Measurements from ENCODE around the gene ALPG.
"Not testable (repeated sequence)": the region's sequence is repeated elsewhere in the genome, so short reads cannot be mapped to it uniquely, and the experiment has no call there.

ALPG gene

DNA sequence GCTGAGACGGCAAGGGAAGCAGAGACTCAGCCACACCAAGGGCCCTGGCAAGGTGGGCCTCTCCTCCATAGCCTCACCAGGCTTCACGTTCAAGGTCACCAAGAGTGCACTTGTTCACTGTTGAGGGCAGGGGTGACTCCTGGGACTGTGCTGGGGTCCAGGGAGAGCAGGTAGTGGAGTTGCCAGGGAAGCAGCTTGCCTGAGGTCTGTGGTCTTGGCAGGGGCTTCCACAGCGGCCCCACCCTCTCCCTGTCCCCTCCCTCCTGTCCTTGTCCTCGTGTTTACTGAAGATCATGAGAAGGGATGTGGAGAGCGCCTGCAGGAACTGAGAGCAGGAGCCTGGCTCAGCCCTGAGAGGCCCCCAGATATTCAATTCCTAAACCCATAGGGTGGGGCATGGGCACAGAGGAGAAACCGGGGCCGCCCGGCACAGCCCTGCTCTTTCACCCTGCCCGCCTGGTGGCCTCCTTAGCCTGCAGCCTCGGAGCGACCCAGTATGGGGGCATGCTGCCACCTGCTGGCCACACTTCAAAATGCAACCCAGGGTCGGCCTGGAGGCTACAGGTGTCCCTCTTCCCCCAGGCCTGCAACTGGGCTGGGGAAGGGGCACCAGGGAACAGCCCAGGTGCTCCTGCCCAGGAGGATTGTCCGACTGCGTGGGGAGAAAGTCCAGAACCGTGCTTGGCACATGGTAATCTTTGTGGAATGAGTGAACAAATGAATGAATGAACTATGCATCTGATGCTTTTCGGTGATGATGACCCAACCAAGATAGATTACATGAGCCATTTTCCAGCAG is 33.8 kb downstream of the ALPG start:
- DNase-seq (ENCODE audit: low read depth in 2 of 2) = peak; percentile 86 to 88

- no peak for DNase-seq (ENCODE audit: low read depth in 2 of 2)
Observed at GRCh38 chr2:232441147-232441651, 34.6 kb downstream of the ALPG start.

GRCh38 chr2:232441922-232442321 is 35.3 kb downstream of the ALPG start:
- DNase-seq (ENCODE audit: low read depth in 2 of 2) = not testable (repeated sequence)

DNA sequence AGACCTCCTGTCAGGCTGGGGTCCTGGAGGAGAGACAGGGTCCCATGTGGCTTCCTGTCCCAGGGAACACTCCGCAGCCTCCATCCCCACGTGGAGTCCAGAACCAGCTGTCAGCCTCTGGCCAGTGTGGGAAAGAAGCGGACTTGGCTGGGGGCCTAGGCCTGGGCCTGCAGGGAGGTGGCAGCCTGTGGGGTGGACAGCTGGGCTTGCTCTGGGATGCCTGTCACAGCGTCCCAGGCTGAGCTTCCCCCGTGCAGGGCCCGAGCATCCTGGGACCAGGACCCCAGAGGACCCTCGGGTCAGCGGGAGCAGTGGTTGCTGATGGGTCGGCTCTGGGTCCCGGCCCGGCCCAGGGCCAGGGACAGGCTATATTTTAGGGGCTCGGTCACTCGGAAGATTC is 35.8 kb downstream of the ALPG start:
- not testable (repeated sequence) for DNase-seq (ENCODE audit: low read depth in 2 of 2)

DNA sequence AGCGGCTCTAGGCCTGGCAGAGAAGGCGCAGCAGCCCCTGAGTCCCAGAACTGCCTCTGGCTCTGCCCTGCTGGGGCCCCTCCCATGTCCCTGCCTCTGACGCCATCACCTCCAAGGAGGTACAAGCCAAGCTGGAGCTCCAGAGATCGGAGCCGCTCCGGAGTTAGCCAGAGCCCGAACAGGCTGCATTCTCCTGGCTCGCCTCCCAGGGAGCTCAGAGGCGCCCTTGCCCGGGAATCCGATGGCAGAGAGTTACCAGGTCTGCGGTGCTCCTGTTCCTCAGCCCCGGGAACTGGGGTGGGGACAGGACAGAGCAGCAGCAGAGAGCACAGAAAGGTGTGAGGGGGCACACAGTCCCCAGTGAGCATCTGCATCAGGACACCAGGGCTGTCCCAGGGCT is 36.4 kb downstream of the ALPG start:
- not testable (repeated sequence) for DNase-seq (ENCODE audit: low read depth in 2 of 2)

DNA sequence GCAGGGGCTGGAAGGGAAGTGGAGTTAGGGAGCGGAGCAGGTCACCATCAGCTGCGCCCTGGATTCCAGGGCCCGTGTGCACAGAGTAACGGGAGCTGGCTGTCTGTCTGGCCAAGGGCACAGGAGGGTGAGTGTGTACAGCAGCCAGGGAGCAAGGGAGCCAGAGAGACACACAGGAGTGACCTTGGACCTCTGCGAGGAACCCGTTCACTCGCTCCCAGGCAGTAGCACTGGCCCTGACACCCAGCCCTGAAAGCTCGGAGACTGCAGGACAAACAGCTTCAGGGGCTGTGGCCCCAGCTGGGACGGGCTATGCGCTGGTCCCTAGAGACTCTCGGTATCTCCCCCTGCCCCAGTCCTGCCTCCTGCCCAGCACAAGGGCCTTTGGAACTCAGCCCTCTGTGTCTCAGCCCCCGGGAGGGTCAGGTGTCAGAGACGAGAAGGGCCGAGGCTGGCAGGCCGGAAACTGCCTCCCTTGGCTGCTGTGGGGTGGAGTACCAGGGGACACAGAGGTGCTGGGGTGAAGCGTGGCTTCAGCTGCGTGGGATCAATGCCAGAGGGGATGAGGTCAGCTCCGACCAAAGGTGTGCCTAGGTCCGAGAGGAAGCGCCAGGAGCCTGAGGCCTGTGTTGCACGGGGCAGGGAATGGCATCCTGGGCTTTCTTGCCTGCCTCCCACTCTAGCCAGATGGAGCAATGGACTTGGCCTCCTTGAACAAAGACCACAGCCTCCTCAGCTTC is 37.2 kb downstream of the ALPG start:
- DNase-seq (ENCODE audit: low read depth in 2 of 2) = not testable (repeated sequence)

GRCh38 chr2:232444409-232445148 is 37.9 kb downstream of the ALPG start:
- peak; percentile 62 to 63 for DNase-seq (ENCODE audit: low read depth in 2 of 2)

DNA sequence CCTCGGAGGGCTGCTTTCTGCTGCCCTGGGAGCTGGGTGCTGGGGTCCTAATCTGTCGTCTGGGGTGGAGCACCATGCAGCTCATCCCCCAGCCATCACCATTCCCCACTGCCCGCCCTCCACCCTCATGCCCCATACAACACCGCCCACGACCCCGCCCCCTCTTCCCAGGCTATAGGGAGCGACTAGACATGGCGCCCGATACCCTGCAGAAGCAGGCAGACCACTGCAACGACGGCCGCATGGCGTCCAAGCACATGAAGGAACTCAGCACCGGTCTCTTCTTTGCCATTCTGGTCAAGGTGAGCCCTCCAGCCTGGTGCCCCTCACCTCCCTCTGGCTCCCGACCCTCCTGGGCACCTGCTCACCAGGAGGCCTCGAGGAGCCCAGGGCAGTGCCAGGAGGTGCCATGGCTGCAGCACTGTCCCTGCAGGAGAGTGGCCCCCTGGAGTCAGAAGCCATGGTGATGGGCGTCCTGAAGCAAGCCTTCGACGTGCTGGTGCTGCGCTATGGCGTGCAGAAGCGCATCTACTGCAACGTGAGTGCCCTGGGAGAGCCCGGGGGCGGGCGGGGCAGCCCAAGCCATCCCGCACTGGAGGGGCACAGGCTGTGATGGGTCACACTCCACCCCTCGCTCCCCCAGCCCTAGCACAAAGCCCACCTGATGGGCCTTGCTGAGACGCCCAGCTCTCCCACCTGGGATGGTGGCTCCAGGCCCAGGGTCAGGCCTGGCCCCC is 38.7 kb downstream of the ALPG start:
- DNase-seq (ENCODE audit: low read depth in 2 of 2) = not testable (repeated sequence)

DNA sequence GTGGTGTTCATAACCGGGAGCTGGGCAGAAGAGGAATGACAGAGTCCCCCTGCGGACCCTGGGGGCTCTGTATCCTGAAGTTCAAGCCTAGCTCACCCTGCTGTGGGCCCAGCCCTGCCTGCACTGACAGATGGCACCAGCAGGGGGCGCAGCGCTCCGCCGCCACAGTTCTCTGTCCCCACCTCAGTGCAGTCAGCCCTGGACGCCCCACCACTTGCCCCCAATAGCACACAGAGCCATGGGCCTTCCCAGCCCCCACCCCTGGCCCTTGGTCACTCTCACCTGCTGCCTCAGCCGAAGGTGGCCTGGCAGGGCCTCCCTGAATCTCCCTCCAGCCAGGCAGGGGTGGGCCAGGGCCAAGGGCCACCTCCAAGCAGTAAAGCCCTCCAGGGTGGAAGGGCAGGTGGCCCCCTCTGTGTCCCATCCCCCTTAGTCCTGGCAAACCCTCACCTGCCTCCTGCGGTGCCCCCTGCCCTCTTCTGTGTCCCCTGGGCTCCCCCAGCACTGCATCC is 39.7 kb downstream of the ALPG start:
- not testable (repeated sequence) for DNase-seq (ENCODE audit: low read depth in 2 of 2)

DNA sequence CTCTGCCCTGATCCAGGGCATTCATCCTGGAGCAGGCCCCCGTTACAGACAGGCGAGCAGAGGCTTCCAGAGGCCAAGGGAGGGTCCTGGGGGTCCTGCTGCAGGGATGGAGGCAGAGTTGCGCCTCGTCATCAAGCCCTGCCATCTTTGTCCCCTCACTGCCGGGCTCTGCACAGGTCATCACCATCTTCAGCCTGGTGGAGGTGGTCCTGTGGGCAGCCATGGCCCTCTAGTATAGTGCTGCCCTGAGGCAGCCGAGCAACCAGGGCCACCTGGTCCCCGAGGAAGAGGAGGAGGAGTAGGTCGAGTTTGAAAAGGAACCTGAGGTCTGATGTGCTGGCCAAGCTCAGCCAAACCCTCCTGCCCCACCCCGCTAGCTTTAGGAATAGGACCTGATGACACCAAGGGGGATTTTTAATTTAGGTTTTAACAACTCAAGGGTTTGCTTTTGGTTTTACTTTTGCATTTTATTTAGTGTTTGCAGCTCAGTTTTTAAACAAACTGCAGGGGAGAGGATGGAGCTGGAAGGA is 40.5 kb downstream of the ALPG start:
- DNase-seq (ENCODE audit: low read depth in 2 of 2) = no peak

DNA sequence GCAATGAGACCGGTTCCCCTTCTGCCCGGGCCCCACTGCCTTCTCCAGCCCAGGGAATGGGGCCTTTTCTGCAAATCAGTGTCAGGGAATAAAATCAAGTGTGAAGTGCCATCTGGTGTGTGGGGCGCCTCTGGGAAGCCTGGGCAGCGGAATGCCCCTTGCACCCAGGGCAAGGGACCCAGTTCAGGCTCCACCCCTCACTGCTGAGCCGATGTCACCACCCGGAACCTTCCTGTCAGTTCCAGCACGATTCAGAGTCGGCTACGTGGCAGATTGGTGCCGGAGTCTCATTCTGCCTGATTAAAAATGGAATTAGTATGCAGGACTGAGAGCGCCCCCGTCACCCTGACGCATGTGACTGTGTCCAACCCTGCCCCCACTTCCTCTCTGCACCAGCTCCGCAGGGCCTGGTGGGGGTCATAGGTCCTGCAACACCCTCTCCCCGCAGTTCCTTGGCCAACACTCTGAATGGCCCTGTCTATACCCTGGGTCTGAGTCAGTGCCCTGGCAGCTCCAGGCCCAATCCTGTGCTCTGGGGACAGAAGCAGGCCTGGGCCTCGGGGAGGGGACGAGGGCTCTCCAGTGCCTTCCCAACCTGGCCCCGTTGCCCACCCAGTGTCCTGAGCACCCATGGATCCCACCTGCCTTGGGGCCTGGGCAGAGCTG is 41.1 kb downstream of the ALPG start:
- DNase-seq (ENCODE audit: low read depth in 2 of 2) = no peak

- DNase-seq (ENCODE audit: low read depth in 2 of 2) = no peak
Observed at GRCh38 chr2:232448304-232448690, 41.7 kb downstream of the ALPG start.

GRCh38 chr2:232449964-232450363 is 43.3 kb downstream of the ALPG start:
- DNase-seq (ENCODE audit: low read depth in 2 of 2) = no peak

GRCh38 chr2:232451645-232452044 is 45.0 kb downstream of the ALPG start:
- not testable (repeated sequence) for DNase-seq (ENCODE audit: low read depth in 2 of 2)

GRCh38 chr2:232454630-232455029 is 48.0 kb downstream of the ALPG start:
- no peak for DNase-seq (ENCODE audit: low read depth in 2 of 2)

GRCh38 chr2:232455426-232456255 is 49.0 kb downstream of the ALPG start, which contains the start of gene ALPI:
Gene ALPI, plus strand, starts transcription at chr2:232456153. Its CDS starts 47 bp downstream, at chr2:232456200.
- DNase-seq (ENCODE audit: low read depth in 2 of 2) = no peak

- no peak for DNase-seq (ENCODE audit: low read depth in 2 of 2)
Observed at GRCh38 chr2:232456296-232457120, 49.9 kb downstream of the ALPG start.

Data from activated CD4-positive, alpha-beta T cell treated with anti-CD3 and anti-CD28 coated beads for 24 hours (primary cell).